GM13977 (cell line): ENCODE results near the gene ILF2.

Source experiments
- DNase-seq: peaks from one replicate; pipeline ENCODE4 v3.0.0; 2012; ENCODE audit warnings: low spot score
- in situ Hi-C: fragments of 300-500 bp; cut with MboI; formaldehyde crosslinking; loops from one replicate; pipeline ENCODE4 v1.12.0; 2022; ENCODE audit warnings: low sequenced_read_pairs, low pct_unique_long_range_greater_than_20kb, mixed read lengths, inconsistent platforms; ENCODE audit not compliant: unreplicated experiment
- TF ChIP-seq, protein P1 (sequence below): IDR thresholded peaks from 2 replicates; pipeline ENCODE4 v1.5.1; 2012; ENCODE audit warnings: mild to moderate bottlenecking, control low read depth; ENCODE audit not compliant: insufficient read depth; ENCODE audit errors: extremely low read depth, missing control alignments

Gene ILF2

DNA sequence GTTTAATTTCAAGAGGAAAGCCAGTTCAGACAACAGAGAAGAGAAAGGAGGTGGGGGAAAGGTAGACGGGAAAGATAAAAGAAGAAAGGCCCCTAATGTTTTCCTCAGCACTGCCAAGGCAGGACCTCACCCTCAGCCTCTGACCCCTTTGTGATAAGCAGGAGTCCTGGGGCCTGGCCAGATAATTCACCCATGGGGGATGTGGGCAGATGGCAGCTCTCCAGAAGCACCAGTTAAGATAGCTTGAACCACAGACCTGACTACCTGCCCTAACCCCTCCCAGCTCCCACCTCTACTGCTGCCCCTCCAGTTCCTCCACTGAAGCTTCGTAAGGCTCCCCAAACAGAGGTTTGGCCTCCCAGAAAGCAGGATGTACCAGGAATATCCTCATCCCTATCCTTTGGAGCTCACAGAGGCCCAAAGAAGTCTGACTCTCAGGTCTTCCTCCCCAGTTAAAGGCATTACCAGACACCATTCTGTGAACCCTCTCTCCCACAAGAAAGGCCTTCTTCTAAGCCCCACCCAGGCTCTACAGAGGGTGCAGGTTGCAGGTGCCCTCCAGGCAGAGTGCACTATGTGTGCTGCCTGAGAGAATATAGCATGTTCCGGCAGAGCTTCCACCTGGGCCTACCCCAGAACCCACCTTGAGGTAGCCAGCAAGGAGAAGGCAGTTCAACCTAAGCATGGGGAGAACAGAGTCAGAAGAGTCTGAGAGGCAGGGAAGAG is 21.5 kb downstream of the ILF2 start:
- TF ChIP-seq, protein P1, sequence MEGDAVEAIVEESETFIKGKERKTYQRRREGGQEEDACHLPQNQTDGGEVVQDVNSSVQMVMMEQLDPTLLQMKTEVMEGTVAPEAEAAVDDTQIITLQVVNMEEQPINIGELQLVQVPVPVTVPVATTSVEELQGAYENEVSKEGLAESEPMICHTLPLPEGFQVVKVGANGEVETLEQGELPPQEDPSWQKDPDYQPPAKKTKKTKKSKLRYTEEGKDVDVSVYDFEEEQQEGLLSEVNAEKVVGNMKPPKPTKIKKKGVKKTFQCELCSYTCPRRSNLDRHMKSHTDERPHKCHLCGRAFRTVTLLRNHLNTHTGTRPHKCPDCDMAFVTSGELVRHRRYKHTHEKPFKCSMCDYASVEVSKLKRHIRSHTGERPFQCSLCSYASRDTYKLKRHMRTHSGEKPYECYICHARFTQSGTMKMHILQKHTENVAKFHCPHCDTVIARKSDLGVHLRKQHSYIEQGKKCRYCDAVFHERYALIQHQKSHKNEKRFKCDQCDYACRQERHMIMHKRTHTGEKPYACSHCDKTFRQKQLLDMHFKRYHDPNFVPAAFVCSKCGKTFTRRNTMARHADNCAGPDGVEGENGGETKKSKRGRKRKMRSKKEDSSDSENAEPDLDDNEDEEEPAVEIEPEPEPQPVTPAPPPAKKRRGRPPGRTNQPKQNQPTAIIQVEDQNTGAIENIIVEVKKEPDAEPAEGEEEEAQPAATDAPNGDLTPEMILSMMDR, result no peak
- in situ Hi-C loops, result no loop called here
- no peak for DNase-seq

DNA sequence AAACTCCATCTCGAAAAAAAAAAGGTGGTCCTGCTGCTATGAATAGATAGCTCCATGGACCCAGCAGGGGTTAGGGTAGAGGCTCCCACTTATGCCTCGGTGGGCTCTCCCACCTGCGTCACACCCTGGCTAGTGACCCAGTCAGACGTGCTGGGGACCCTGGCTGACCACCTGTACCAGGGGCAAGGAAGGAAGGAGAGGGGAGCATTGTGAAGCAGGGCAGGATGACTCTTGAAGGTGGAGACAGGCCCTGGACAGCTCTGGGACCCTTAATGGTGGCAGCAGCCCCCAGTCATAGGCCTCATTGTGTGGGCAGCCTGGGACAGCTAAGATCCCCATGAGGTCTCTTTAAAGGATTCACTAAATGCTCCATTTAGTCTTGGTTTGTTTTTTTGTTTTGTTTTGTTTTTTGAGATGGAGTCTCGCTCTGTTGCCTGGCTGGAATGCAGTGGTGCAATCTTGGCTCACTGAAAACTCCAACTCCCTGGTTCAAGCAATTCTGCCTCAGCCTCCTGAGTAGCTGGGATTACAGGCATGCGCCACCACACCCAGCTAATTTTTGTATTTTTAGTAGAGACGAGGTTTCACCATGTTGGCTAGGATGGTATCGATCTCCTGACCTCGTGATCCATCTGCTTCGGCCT is 22.7 kb downstream of the ILF2 start:
- in situ Hi-C loops, result no loop called here
- TF ChIP-seq, protein P1, result no peak
- DNase-seq, result no peak

DNA sequence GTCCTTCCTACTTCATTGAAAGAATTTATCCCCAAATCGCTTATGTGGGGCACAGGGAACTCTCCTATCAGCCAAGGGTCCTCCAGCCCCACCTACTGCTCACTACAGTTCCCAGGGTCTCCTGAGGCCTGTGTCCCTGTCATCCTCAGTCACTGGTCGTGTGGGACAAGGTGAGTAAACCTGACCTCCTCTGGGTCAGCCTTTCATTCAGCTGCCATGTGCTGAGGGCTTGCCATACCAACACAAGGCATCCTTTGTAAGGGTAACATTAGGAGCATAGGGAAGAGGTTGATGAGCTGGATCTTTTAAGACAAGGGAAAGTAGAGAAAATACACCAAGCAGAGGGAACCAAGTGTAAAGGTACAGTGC is 23.5 kb downstream of the ILF2 start:
- DNase-seq, result no peak
- in situ Hi-C loops, result no loop called here
- TF ChIP-seq, protein P1, result no peak

DNA sequence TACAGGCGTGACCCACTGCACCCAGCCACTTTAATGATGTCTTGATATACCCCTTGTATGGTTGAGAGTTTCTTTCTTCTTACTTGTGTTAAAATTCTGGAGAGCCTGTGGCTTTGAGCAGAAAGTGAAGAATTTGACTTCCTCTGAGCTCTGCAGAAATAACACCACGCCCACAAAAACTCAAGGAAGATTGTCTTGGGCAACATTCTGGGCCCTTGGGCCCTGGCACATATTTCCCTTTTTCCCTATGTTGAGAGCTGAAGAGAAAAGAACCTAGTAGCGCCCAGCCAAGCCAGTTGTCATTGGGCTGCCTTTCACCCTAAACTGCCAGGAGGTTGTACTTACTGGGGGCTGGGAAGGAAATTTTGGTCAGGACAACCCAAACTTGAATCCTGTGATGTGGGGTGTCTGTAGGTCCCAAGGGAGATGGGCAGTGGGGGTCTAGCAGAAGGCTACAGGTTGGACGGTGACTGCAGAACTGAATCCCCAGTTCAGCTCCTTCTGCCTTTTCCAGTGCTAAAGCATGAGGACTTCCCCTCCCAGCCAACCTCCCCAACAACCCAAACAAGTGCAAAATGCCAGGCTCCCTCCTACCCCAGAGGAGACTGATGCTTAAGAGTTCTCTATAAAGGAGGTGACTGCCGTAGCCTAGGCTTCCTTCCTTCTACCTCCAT is 24.0 kb downstream of the ILF2 start:
- in situ Hi-C loops, result no loop called here
- DNase-seq, result no peak

DNA sequence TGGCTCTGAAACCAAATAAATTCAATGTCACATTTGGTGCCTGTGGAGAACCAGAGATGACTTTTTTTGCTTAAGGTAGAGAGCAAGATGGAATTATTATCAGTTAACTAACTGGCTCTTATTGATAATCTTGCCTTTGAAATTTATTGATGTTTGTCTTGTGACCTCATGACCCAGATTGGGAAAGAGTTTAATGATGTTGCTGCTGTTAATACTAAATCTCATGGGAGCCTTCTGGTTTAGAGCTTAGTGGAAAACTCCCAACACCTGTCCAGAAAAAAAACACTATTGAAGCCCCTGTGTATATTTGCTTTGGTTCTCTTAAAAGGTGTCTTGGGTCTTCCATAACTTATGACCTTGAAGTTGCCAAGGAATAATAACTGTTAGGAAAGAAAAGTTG is 27.0 kb downstream of the ILF2 start:
- DNase-seq, result no peak
- in situ Hi-C loops, result no loop called here
- TF ChIP-seq, protein P1, result no peak

More for the DNA sequence above, 24.0 kb downstream of the ILF2 start:
- TF ChIP-seq, protein P1, result no peak

DNA sequence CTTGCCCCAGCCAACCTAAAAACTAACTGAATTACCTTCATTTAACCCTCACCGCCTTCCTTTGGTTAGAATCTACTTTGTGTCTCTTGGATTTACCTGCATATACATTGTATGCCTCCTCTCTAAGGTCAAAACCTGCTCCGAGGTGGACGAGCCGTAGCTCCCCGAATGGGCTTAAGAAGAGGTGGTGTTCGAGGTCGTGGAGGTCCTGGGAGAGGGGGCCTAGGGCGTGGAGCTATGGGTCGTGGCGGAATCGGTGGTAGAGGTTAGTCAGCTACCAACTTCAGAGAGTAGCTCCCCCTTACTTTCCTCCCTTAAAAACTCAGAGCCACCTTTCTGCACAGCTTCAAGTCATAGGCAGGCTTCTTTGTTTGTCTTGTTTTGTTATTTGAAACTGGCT is 27.7 kb downstream of the ILF2 start:
- DNase-seq, result no peak
- in situ Hi-C loops, result no loop called here
- TF ChIP-seq, protein P1, result no peak
